Skin epidermis (tissue), 12 donors: ENCODE results near the gene RNU1-3.
"Not testable (repeated sequence)": the region's sequence is repeated elsewhere in the genome, so short reads cannot be mapped to it uniquely, and the experiment has no call there.

ENCODE experiments used
- H3K27ac ChIP-seq, 21 experiments: fragments of 200-600 bp; sonication (generic) in 11 of 21; one replicate each; pipeline ENCODE4 v1.5.0; 2020; ENCODE audit warnings: mild to moderate bottlenecking in 3 of 21, inconsistent platforms in 2 of 21, moderate library complexity in 2 of 21
- H3K4me3 ChIP-seq, 7 experiments: fragments of 200-600 bp; sonication (generic) in 2 of 7; one replicate each; pipeline ENCODE4 v1.5.0; 2020; ENCODE audit warnings: inconsistent platforms in 2 of 7, mild to moderate bottlenecking in 2 of 7, moderate library complexity in 1 of 7

RNU1-3 gene

DNA sequence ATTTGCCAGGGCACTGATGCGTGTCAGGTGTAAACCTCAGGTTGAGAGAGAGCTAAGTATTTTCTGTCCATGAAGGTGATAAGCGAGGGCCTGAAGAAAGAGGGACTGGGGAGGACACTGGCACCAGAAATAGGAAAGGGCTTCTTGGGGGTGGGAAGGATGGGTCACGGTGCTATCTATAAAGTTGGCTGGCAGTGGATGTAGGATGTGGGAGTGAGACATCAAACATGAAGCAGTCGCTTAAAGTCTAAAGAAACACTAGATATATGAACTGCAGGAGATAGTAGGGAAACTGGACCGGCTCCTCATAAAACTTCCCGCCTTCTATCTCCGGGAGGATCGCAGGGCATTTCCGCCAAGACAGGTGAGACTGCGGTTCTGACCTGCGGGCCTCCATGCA is 912 bp downstream of the RNU1-3 start:
- not testable (repeated sequence) for H3K27ac ChIP-seq, H3K4me3 ChIP-seq

DNA sequence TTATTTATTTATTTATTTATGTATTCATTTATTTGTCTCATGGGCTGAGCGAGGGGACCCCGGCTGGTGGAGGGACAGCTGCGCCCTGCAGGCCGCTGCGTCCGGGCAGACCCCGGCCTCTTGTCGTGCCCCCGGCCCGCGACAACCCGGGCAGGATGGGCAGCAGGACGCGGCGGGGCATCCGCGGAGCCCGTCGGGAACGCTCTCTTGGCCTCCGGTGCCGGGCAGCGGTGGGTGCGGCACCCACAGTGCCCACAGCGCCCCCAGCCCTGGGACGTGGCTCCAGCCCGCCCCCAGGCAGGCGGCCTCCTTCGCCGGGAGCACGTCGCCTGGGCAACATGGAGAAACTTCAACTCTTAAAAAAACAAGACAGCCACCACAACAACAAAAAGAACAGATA is 8.5 kb downstream of the RNU1-3 start:
- not testable (repeated sequence) for H3K27ac ChIP-seq, H3K4me3 ChIP-seq

DNA sequence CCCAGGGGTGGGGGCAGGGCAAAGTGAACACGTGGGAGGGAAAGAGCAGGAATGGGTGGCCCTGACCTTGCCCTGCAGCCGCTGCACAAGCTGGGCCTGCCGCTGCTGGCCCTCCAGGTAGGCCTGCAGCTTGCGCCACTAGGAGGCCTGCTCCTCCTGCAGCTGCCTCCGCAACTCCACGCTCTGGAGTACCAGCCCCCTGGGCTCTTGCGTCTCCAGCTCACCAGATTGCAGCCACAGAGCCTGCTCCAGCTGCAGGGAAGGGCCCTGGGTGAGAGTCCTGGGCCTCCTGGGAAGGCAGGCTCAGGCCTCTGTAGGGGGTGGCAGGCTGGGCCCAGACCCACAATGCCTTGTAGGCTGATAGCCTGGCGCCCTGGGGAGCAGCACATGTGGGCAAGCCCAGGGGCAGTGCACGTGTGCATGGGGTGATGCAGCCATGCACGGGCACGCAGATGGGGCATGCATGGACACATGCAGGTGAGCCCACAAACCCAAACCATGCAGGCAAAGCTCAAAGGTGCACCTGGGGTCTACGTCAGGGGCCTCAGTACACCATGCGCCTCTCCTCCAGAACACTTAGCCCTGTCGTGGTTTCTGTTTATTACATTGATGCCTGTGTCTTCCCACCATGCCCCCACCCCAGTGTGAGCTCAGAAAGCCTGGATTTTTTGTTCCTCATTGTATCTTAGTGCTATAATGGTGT is 9.6 kb downstream of the RNU1-3 start:
- not testable (repeated sequence) for H3K4me3 ChIP-seq, H3K27ac ChIP-seq

DNA sequence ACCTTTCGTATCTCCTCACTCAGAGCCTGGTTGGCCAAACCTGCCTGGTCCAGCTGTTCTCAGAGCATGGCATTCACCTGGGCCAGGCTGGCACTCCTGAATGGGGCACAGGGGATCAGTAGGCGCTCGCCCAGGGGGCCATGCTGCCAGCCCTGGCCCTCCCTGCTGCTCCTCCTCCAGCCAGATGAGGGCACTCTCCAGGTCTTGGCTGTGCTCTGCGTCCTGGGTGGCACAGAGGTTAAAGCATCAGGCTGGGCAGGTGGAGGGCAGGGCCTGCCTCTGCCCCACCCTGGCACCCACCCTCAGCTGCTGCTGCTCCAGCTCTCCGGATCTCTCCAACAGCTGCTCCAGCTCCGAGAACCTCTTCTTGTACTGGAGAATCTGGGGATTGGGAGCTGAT is 10.2 kb downstream of the RNU1-3 start:
- not testable (repeated sequence) for H3K4me3 ChIP-seq

DNA sequence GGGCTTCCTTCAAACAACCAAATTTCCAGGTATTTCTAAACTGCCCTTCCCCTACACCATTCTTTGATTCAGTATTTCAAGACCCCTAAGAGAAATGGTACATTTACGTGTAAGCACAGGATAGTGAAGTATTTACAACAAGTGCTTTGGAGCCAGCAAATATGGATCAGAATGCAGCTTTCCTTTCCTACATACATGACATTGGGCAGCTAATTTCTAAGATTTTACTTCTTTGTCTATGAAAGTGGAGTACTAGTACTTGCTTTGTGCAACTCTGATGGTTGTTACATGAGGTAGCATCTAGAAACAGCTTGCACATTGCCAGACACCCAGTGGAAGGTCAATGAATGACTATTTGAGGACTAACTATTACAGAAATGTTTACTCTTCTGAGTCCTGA is 15.2 kb downstream of the RNU1-3 start:
- not testable (repeated sequence) for H3K4me3 ChIP-seq, H3K27ac ChIP-seq

More for the DNA sequence above, 10.2 kb downstream of the RNU1-3 start:
- not testable (repeated sequence) for H3K27ac ChIP-seq

DNA sequence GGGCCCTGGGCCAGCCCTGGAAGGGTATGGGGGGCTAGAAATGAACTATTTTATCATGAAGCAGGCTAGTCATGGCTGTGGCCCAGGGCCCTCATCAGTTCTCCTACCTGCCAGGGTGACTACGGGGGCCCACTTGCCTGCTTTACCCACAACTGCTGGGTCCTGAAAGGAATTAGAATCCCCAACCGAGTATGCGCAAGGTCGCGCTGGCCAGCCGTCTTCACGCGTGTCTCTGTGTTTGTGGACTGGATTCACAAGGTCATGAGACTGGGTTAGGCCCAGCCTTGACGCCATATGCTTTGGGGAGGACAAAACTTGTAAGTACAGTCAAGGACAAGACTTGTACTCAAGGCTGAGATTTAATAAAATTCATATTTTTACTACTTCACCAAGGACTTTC is 16.8 kb downstream of the RNU1-3 start:
- H3K4me3 ChIP-seq, H3K27ac ChIP-seq: not testable (repeated sequence)

DNA sequence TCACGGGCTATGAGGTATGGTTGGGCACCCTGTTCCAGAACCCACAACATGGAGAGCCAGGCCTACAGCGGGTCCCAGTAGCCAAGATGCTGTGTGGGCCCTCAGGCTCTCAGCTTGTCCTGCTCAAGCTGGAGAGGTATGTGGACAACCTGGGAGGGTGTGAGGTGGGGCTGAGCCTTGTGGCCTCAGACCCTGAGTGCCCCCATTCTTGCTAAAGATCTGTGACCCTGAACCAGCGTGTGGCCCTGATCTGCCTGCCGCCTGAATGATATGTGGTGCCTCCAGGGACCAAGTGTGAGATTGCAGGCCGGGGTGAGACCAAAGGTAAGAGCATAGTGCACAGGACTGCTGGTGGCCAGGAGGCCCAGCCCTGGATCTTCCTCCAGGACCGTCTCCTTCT is 17.4 kb downstream of the RNU1-3 start:
- not testable (repeated sequence) for H3K4me3 ChIP-seq

DNA sequence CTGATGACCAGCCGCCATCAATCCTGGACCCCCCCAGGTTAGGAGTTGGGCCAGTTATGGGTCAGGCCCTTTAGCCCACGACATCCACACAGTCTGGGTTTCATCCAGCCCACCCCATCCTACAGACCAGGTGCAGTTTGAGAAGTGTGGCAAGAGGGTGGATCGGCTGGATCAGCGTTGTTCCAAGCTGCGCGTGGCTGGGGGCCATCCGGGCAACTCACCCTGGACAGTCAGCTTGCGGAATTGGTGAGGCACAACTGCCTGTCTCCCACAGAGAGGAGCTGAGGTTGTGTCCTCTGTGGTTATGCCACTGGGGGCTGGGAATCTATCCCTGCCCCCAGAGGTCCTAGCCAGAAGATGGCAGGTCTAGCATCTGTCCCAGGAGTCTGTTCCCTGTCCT is 18.0 kb downstream of the RNU1-3 start:
- not testable (repeated sequence) for H3K27ac ChIP-seq, H3K4me3 ChIP-seq

More for the DNA sequence above, 17.4 kb downstream of the RNU1-3 start:
- H3K27ac ChIP-seq: not testable (repeated sequence)

DNA sequence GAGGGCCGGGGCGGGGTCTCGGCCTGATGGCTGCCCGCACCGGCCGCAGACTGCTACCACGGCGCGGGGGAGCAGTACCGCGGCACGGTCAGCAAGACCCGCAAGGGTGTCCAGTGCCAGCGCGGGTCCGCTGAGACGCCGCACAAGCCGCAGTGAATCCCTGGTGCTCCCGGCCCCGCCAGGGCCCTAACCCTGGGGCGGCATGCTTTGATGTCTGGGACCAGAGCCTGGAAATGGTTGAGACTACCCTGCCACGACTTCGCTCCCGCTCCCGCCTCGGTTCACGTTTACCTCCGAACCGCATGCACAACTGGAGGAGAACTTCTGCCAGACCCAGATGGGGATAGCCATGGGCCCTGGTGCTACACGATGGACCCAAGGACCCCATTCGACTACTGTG is 18.5 kb downstream of the RNU1-3 start:
- not testable (repeated sequence) for H3K27ac ChIP-seq
- peak overlapping the region in 1 of 7 experiments; percentile 40 for H3K4me3 ChIP-seq

DNA sequence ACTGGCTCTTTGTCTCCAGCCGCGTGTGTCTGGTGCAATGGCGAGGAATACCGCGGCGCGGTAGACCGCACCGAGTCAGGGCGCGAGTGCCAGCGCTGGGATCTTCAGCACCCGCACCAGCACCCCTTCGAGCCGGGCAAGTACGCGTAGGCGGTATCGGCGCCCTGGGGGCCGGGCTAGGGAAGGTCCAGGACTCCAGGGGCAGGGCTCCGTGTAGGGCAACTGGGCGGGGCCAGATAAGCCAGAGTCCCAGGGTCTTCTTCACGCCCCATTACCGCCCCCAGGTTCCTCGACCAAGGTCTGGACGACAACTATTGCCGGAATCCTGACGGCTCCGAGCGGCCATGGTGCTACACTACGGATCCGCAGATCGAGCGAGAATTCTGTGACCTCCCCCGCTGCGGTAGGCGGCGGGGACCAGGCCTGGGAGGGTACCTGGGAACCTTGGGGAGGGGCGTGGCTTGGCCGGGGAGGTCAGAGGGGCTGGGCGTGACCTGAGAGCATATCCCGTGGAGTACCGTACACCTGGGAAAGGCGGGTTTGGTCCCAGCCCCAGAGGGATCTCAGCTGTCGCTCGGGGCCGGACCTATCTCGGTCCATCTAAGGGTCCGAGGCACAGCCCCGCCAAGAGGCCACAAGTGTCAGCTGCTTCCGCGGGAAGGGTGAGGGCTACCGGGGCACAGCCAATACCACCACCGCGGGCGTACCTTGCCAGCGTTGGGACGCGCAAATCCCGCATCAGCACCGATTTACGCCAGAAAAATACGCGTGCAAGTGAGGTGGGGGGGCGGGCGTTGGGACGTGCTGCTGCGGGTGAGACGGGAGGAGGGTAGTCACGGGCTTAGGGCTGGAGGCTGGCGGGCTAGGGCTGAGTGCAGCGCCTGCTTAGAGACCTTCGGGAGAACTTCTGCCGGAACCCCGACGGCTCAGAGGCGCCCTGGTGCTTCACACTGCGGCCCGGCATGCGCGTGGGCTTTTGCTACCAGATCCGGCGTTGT is 19.3 kb downstream of the RNU1-3 start:
- not testable (repeated sequence) for H3K27ac ChIP-seq
- peak overlapping the region in 4 of 7 experiments; percentile 18 to 40 (median 29) for H3K4me3 ChIP-seq

DNA sequence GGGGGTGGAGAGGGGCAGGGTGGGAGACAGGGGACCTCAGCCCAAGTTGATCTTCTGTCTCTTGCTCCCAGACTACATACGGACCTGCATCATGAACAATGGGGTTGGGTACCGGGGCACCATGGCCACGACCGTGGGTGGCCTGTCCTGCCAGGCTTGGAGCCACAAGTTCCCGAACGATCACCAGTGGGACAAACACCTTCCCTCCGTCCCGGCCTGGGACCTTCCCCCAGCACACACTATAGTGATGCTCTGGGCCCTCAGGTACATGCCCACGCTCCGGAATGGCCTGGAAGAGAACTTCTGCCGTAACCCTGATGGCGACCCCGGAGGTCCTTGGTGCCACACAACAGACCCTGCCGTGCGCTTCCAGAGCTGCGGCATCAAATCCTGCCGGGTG is 20.0 kb downstream of the RNU1-3 start:
- H3K27ac ChIP-seq, H3K4me3 ChIP-seq: not testable (repeated sequence)

DNA sequence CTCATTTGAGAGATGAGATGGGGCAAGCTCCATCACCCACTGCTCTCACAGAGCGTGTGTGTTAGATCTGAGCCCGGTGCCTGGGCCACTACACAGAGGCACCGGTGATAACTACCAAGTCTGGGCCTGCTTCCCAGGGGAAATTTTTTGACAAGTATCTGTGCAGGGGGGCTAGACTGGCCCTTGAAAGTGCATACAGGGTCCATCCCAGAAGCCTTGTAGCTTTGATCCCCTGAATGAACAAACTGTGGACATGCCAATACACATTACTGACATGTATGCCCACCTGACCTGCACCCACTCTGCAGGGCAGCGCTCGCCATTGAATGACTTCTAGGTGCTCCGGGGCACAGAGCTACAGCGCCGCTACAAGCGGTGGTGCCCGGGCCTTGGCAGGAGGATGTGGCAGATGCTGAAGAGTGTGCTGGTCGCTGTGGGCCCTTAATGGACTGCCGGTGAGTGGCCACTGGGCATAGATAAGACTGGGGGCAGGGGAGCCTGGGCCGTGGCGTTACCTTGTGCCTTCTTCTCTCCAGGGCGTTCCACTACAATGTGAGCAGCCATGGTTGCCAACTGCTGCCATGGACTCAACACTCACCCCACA is 20.6 kb downstream of the RNU1-3 start:
- H3K4me3 ChIP-seq, H3K27ac ChIP-seq: not testable (repeated sequence)

DNA sequence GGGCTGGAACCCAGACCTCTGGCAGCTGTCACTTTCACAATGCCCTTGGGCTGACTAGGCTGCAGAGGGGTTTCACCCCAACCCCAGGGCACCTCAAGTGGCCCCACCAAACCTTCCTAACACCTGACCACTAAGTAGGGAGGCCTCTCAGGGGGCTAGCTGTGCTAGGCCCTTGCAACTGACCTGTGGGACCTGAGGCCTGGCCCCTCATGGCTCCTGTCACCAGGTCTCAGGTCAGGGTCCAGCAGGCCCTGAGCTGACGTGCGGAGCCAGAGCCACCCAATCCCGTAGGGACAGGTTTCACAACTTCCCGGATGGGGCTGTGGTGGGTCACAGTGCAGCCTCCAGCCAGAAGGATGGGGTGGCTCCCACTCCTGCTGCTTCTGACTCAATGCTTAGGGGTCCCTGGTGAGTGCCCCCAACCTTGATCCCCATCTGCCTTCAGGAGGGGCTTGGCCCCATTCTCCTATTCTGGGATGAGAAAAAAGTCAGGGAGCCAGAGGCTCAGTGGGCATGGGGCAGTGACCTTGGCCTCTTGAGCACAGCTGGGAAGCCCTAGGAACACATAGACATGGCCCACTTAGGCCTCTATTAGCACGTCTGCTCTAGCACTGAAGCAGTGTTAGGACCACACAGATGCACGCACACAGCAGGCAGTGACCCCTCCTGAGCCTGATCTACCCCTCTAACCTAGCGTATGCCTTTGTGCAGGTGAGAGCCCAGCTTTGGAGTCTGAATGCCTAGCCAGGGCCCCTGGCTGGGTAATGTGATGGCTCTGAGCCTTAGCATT is 21.3 kb downstream of the RNU1-3 start:
- Histone ChIP-seq H3K27ac (peak overlapping the region in 20 of 21 experiments; percentile 66 to 94 (median 89)), H3K4me3 (peak overlapping the region in 6 of 7 experiments; percentile 53 to 79 (median 68))

DNA sequence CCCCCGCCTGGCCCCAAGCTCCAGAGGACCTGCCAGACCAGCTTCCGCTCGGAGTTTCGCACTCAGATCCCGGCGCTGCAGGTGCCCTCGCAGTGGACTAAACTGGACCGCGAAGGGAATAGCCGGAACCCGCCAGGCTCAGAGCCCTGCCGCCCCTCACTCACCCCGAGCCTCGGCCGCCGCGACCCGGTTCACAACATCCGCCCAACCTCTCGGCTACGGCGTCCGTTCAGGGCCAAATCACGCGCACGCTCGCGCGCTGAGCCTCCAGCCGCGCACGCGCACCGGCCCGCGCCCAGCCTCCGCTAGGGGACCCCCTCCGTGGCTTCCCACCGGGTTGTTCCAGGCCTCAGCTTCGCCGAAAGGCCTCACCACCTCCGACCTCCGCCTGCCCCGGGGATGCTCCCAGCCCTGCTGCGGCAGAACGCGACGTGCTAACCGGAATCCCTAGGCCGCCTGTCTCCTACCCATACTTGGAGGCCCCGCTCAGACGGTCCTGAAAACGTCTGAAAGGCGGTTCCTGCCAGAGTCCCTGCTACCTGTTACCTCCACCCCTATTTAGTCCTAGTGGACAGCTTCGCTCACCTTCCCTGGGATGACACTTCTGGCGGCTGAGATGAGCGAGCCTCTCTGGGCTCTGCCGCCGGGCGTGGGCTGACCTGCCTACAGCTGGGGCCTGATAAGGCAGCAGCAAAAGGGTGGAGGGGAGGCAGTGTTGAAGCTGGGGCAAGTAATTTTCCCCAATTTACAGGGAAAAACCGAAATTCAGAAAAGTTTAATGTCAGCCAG is 22.1 kb downstream of the RNU1-3 start:
- peak overlapping the region; percentile 53 to 79 (median 69) for H3K4me3 ChIP-seq
- H3K27ac ChIP-seq: peak overlapping the region; percentile 56 to 94 (median 89)

DNA sequence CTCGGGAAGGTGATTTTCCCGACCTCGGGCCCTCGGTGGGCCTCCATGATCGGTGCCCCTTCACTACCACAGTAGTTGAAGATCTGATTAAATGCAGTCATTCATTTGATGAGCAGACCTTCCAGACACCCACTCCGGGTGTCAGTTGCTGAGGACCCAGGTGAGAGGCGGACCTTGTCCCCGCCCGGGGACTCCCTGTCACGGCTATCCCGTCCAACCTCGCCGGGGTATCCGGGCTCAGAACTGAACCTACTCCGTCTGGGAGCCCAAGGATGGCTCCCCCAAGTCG is 22.6 kb downstream of the RNU1-3 start:
- peak overlapping the region; percentile 56 to 94 (median 89) for H3K27ac ChIP-seq
- peak overlapping the region; percentile 53 to 79 (median 69) for H3K4me3 ChIP-seq

DNA sequence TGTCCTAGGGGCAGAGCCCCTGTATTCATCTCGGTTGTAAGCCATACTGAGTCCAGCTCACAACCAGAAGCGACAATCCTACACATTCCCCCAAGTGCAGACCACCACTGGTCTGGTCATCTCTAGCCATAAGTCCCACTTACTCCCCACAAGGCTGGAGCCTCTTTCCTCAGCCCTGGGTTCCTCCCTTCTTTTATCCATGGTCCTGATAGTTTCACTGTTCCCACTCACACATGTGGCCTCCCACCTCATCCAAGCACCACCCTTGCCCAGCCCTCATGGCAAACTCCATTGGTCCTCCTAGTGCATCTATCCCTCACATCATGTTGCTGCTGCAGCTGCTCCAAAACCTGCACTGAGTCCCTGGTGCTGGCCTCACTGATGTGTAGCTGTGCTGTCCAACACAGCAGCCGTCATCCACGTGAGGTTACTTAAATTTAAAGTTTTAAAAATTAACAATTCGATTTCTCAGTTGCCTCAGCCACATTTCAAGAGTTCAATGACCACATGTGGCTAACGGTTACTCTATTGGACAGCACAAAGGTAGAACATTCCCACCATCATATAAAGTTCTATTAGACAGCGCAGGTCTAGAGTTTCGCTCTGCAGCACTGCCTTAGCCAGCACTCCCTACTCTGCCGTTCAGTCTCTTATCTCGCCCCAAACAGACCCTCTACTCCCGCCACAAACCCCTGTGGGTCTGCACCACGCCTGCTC is 23.1 kb downstream of the RNU1-3 start:
- H3K27ac ChIP-seq: peak overlapping the region in 20 of 21 experiments; percentile 66 to 94 (median 89)
- peak overlapping the region; percentile 53 to 79 (median 69) for H3K4me3 ChIP-seq

DNA sequence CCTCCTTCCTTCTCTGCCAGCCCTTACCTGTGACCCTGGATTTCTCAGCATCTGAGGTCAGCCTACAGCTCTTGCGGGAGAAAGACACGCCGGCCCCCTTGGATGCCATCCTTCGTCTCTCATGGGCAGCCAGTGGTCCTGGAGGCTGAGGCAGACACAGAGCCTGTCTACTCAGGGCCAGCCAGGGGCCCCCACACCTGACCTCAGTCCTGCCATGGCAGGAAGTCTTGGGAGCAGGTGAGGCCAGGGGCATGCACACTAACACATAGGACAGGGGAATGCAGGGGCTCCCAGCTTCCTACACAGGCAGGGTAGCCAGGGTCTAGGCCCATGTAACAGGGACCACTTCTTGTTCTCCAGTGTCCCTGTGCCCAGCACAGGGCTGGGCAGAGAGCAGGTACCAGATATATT is 23.7 kb downstream of the RNU1-3 start:
- Histone ChIP-seq H3K27ac (peak overlapping the region in 3 of 21 experiments; percentile 3 to 88 (median 10)), H3K4me3 (peak overlapping the region in 1 of 7 experiments; percentile 53)
